ENCODE data around the gene UGT1A8.

Gene UGT1A8

DNA sequence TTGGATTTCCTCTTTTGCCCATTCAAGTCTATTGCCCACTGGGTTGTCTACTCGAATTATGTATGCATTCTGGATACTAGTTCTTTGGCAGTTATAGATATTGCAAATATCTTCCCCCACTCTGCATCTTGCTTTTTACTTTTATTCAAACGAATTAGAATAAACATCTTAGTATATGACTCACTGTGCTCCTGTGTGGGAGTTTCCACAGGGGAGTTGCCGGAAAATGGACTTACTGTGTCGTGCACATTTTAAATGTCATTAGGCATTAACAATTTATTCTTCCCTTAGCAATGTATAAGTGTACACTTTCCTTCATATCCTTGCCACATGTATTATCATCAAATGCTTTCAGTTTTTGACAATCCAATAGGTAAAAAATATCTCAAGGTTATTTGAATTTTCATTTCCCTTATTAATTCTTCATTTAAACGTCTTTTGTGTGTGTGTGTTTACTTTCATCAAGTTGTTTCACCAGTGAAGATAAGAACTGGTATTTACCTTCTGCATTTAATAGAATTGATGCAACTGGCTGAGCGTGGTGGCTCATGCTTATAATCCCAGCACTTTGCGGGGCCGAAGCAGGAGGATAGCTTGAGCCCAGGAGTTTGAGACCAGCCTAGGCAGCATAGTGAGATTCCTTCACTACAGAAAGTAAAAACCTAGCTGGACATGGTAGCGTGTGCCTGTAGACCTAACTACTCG lies 90.7 kb downstream of the UGT1A8 start:
- Histone ChIP-seq H3K4me2 (ENCODE audit: low read depth, low read length, poor library complexity, severe bottlenecking) (no peak overlapping the region), H3K9me3 (ENCODE audit: insufficient read depth, low read depth, low read length) (no peaks in the 10 kb centered on the region), H3K4me3 (ENCODE audit: low read length, poor library complexity, severe bottlenecking) (no peak overlapping the region), H3F3A (ENCODE audit: low read depth) (no peaks in the 10 kb centered on the region), H3K9me2 (replicated peaks; ENCODE audit: low read depth, low read length) (no peaks in the 10 kb centered on the region), H3K4me1 (ENCODE audit: insufficient read depth, low read length, poor library complexity, severe bottlenecking) (no peaks in the 10 kb centered on the region), H3K36me3 (ENCODE audit: insufficient read depth, low read length) (no peaks in the 10 kb centered on the region), H2AFZ (ENCODE audit: low read length) (no peak overlapping the region), H4K20me1 (ENCODE audit: insufficient read depth, low read length, poor library complexity, severe bottlenecking) (no peaks in the 10 kb centered on the region), H3K9ac (ENCODE audit: low read depth, low read length, poor library complexity, severe bottlenecking) (no peak overlapping the region), H3K79me2 (ENCODE audit: insufficient read depth, low read length) (no peaks in the 10 kb centered on the region), H3K27me3 (ENCODE audit: insufficient read depth, low read length, poor library complexity, severe bottlenecking) (no peaks in the 10 kb centered on the region)
- TF ChIP-seq EZH2phosphoT487 (IDR thresholded peaks at IDR 0.05; ENCODE audit: borderline replicate concordance): no peak
- TF ChIP-seq, protein P1, sequence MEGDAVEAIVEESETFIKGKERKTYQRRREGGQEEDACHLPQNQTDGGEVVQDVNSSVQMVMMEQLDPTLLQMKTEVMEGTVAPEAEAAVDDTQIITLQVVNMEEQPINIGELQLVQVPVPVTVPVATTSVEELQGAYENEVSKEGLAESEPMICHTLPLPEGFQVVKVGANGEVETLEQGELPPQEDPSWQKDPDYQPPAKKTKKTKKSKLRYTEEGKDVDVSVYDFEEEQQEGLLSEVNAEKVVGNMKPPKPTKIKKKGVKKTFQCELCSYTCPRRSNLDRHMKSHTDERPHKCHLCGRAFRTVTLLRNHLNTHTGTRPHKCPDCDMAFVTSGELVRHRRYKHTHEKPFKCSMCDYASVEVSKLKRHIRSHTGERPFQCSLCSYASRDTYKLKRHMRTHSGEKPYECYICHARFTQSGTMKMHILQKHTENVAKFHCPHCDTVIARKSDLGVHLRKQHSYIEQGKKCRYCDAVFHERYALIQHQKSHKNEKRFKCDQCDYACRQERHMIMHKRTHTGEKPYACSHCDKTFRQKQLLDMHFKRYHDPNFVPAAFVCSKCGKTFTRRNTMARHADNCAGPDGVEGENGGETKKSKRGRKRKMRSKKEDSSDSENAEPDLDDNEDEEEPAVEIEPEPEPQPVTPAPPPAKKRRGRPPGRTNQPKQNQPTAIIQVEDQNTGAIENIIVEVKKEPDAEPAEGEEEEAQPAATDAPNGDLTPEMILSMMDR (conservative IDR thresholded peaks at IDR 0.05; ENCODE audit: low read length): no peak

DNA sequence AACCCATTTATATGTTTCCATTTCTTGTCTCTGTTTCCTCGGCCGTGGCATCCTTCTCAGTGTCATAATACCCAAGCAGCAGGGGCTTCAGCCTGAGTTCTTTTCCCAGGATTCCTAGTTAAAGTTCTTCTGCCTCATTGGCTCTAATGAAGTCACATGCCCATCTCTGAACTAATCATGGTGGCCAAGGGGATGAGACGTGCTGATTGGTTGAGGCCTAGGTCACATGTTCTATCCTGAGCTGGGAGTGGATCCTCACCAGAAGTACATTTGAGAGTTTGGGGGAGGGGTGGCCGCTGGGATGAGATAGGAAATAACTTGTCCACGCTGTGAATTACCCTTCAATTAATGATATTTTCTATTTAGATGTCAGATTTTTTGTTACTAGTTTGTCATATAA lies 91.5 kb downstream of the UGT1A8 start:
- Histone ChIP-seq H3K79me2 (ENCODE audit: insufficient read depth, low read length) (no peaks in the 10 kb centered on the region), H3K9me2 (replicated peaks; ENCODE audit: low read depth, low read length) (no peaks in the 10 kb centered on the region), H3K27me3 (ENCODE audit: insufficient read depth, low read length, poor library complexity, severe bottlenecking) (no peaks in the 10 kb centered on the region), H3K4me2 (ENCODE audit: low read depth, low read length, poor library complexity, severe bottlenecking) (no peak overlapping the region), H3K9ac (ENCODE audit: low read depth, low read length, poor library complexity, severe bottlenecking) (no peak overlapping the region), H3K9me3 (ENCODE audit: insufficient read depth, low read depth, low read length) (no peaks in the 10 kb centered on the region), H4K20me1 (ENCODE audit: insufficient read depth, low read length, poor library complexity, severe bottlenecking) (no peaks in the 10 kb centered on the region), H2AFZ (ENCODE audit: low read length) (no peak overlapping the region), H3K4me1 (ENCODE audit: insufficient read depth, low read length, poor library complexity, severe bottlenecking) (no peaks in the 10 kb centered on the region), H3K4me3 (ENCODE audit: low read length, poor library complexity, severe bottlenecking) (no peak overlapping the region), H3F3A (ENCODE audit: low read depth) (no peaks in the 10 kb centered on the region), H3K36me3 (ENCODE audit: insufficient read depth, low read length) (no peaks in the 10 kb centered on the region)
- no peak for TF ChIP-seq EZH2phosphoT487 (IDR thresholded peaks at IDR 0.05; ENCODE audit: borderline replicate concordance)
- TF ChIP-seq, protein P1 (conservative IDR thresholded peaks at IDR 0.05; ENCODE audit: low read length): no peak

DNA sequence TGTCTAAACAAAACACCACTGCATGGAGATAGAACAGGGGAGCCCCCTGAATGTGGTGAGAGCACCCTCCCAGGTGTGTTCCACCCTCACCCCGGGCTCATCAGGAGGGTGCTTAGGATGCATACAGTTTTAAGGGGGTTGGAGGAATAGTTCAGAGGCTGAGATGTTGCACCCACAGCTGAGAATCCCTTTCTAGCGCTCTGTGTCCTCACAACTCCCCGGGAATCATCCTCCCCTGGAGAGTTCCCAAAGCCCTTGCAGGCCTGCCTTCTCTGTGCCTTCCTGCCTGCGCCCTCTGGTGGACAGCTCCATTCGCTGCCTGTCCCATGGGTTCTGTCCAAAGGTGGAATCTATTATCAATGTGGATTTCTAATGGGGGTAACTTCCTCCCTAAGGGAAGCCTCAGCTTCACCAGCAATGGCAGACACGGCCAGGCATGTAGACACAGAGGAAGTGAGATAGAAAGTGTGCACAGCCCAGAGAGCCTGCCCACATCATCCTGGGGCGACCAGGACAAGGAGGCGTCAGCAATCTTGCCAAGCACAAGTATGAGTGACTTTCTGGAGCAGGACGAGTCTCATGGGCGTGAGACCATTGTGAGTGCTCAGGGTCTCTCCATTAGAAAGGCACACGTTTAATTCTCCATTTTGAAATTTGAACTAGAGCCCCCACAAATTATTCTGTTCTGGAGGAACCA lies 94.0 kb downstream of the UGT1A8 start:
- Histone ChIP-seq H3K4me3 (ENCODE audit: low read length, poor library complexity, severe bottlenecking) (no peak overlapping the region), H3K9me2 (replicated peaks; ENCODE audit: low read depth, low read length) (no peaks in the 10 kb centered on the region), H2AFZ (ENCODE audit: low read length) (no peak overlapping the region), H3K4me1 (ENCODE audit: insufficient read depth, low read length, poor library complexity, severe bottlenecking) (no peaks in the 10 kb centered on the region), H3K36me3 (ENCODE audit: insufficient read depth, low read length) (no peaks in the 10 kb centered on the region), H3K79me2 (ENCODE audit: insufficient read depth, low read length) (no peaks in the 10 kb centered on the region), H3K4me2 (ENCODE audit: low read depth, low read length, poor library complexity, severe bottlenecking) (no peak overlapping the region), H3K9me3 (ENCODE audit: insufficient read depth, low read depth, low read length) (no peaks in the 10 kb centered on the region), H3F3A (ENCODE audit: low read depth) (no peaks in the 10 kb centered on the region), H4K20me1 (ENCODE audit: insufficient read depth, low read length, poor library complexity, severe bottlenecking) (no peaks in the 10 kb centered on the region), H3K27me3 (ENCODE audit: insufficient read depth, low read length, poor library complexity, severe bottlenecking) (no peaks in the 10 kb centered on the region), H3K9ac (ENCODE audit: low read depth, low read length, poor library complexity, severe bottlenecking) (no peak overlapping the region)
- no peak for TF ChIP-seq EZH2phosphoT487 (IDR thresholded peaks at IDR 0.05; ENCODE audit: borderline replicate concordance)
- TF ChIP-seq, protein P1 (conservative IDR thresholded peaks at IDR 0.05; ENCODE audit: low read length): peak; percentile 96
